MCF 10A (cell line): ENCODE measurements around the gene RAB9B. TPM values are rescaled to one million over a fixed set of nuclear protein-coding genes. Genes with fewer than 3 reads are reported as not detected.

Experiments
- BruUV-seq: library from RNA; stranded (reverse); fragments of 400-500 nt; replicated peaks from 2 replicates; lab custom pipeline; 2021; lab: Mats Ljungman, UMichigan
- CTCF ChIA-PET: fragments of 300-600 bp; sonication (Branson Sonifier 250); formaldehyde crosslinking; extraction: SDS; loops from one replicate; lab custom pipeline; 2021; ENCODE audit warnings: antibody characterized with exemption, inconsistent platforms; lab: Yijun Ruan, JAX
- POLR2A ChIA-PET: fragments of 300-600, 350-650 bp; sonication (Branson Sonifier 250); formaldehyde crosslinking; extraction: SDS; loops from one replicate; lab custom pipeline; 2020; ENCODE audit warnings: antibody characterized with exemption, inconsistent platforms; lab: Yijun Ruan, JAX
- DNase-seq: peaks from one replicate; pipeline ENCODE4 v3.0.0-alpha.2; 2018; ENCODE audit not compliant: unreplicated experiment
- H3K27ac Mint-ChIP-seq: one replicate; pipeline ENCODE4 v1.8.0; 2022; ENCODE audit warnings: mild to moderate bottlenecking, low read depth, mixed read lengths; ENCODE audit not compliant: unreplicated experiment
- H3K27me3 Mint-ChIP-seq: one replicate; pipeline ENCODE4 v1.8.0; 2022; ENCODE audit warnings: mixed read lengths; ENCODE audit not compliant: insufficient read depth, unreplicated experiment
- H3K36me3 Mint-ChIP-seq: one replicate; pipeline ENCODE4 v1.8.0; 2022; ENCODE audit warnings: mild to moderate bottlenecking, moderate library complexity, mixed read lengths; ENCODE audit not compliant: insufficient read depth, unreplicated experiment
- H3K4me1 Mint-ChIP-seq: one replicate; pipeline ENCODE4 v1.8.0; 2022; ENCODE audit warnings: mixed read lengths; ENCODE audit not compliant: insufficient read depth, unreplicated experiment
- H3K4me3 Mint-ChIP-seq: one replicate; pipeline ENCODE4 v1.8.0; 2022; ENCODE audit warnings: mild to moderate bottlenecking, moderate library complexity, mixed read lengths; ENCODE audit not compliant: unreplicated experiment
- H3K9me3 Mint-ChIP-seq: one replicate; pipeline ENCODE4 v1.8.0; 2022; ENCODE audit warnings: mixed read lengths; ENCODE audit not compliant: unreplicated experiment
- intact Hi-C: fragments of 100-400 bp; cut with micrococcal nuclease; formaldehyde crosslinking; loops from 2 replicates; pipeline ENCODE4 v1.14.1; 2022
- total RNA-seq: library from RNA; stranded (reverse); gene quantifications from 2 replicates; pipeline ENCODE4 v1.2.3, GENCODE V29; 2022
- TF ChIP-seq, protein P1 (sequence below): fragments of 200-600 bp; IDR thresholded peaks from one replicate; pipeline ENCODE4 v1.8.0; 2022; ENCODE audit warnings: antibody characterized with exemption, mild to moderate bottlenecking; ENCODE audit not compliant: unreplicated experiment

Gene RAB9B
- total RNA-seq, 1 experiment from 2014 or later, result 0.07 TPM

DNA sequence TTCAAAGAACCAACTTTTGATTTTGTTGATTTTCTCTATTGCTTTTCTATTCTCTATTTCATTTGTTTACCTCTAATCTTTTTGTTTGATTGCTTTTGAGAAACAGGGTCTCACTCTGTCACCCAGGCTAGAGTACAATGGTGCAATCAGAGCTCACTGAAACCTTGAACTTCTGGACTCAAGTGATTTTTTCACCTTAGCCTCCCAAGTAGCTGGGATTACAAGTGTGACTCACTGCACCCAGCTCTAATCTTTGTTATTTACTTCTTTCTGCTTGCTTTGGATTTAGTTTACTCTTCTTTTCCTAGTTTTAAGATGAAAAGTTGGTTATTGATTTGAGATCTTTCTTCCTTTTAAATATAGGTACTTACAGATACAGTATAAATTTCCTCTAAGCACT, 26.2 kb downstream of the RAB9B start:
- TF ChIP-seq, protein P1, sequence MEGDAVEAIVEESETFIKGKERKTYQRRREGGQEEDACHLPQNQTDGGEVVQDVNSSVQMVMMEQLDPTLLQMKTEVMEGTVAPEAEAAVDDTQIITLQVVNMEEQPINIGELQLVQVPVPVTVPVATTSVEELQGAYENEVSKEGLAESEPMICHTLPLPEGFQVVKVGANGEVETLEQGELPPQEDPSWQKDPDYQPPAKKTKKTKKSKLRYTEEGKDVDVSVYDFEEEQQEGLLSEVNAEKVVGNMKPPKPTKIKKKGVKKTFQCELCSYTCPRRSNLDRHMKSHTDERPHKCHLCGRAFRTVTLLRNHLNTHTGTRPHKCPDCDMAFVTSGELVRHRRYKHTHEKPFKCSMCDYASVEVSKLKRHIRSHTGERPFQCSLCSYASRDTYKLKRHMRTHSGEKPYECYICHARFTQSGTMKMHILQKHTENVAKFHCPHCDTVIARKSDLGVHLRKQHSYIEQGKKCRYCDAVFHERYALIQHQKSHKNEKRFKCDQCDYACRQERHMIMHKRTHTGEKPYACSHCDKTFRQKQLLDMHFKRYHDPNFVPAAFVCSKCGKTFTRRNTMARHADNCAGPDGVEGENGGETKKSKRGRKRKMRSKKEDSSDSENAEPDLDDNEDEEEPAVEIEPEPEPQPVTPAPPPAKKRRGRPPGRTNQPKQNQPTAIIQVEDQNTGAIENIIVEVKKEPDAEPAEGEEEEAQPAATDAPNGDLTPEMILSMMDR, result no peak
- Mint-ChIP-seq H3K4me1 (no peaks in the 10 kb centered on the region), H3K36me3 (no peaks in the 10 kb centered on the region), H3K27ac (no peak overlapping the region), H3K27me3 (peaks cover 87% of the 10 kb centered on the region), H3K9me3 (no peaks in the 10 kb centered on the region), H3K4me3 (no peak overlapping the region)
- POLR2A ChIA-PET, result interaction anchor here (0.6 kb wide), 1 partner anchor 320 kb away, joined by 3 read pairs; no protein-coding TSS in a partner anchor
- CTCF ChIA-PET, result no interaction called here
- no peak for DNase-seq
- intact Hi-C loops, result no loop called here
- no TSS peak for BruUV-seq

DNA sequence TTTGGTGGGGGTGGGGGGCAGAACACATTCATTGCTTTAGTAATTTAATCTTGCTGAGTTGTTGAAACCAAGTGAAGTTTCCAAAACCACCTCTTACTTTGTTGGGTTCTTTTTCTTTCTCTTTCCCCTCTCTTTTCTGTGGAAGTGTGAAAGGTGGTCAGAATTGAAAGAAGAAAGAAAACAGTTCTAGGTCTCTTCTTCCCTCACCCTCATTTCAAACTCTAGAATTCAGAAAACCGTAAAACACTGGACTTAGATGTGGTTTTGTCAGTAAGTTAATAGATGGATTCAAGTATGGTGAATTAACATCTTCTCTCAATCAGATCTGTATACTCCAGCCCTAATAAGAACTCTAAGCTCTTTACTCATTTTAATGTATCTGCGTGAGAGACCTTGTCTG, 31.7 kb downstream of the RAB9B start:
- TF ChIP-seq, protein P1, result no peak
- Mint-ChIP-seq H3K36me3 (no peaks in the 10 kb centered on the region), H3K27ac (no peak overlapping the region), H3K27me3 (peaks cover 62% of the 10 kb centered on the region), H3K9me3 (no peaks in the 10 kb centered on the region), H3K4me3 (no peak overlapping the region), H3K4me1 (no peaks in the 10 kb centered on the region)
- ChIA-PET CTCF (no interaction called here), POLR2A (no interaction called here)
- BruUV-seq, result no TSS peak
- DNase-seq, result no peak
- intact Hi-C loops, result no loop called here

DNA sequence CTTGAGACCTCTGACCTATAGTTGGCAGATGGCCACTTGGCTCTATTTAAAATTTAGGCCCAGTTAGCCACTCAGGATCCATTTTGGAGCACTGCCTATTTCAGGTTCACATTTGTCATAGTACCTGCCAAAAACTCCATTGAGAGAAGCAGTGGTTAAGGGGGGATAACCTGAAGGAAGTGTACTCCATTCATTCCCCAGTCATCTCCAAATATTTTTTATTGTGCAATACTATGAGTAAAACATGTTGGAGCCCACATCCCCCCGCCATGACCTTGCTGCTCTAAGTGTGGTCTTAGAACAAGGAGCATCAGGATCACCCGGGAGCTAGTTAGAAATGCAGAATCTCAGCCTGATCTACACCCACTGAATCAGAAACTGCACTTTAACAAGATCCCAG, 34.4 kb downstream of the RAB9B start:
- DNase-seq, result no peak
- CTCF ChIA-PET, result no interaction called here
- Mint-ChIP-seq H3K4me1 (peaks cover 7% of the 10 kb centered on the region), H3K27ac (no peak overlapping the region), H3K9me3 (no peaks in the 10 kb centered on the region), H3K27me3 (peaks cover 56% of the 10 kb centered on the region), H3K36me3 (no peaks in the 10 kb centered on the region), H3K4me3 (no peak overlapping the region)
- POLR2A ChIA-PET, result interaction anchor here (0.6 to 1.0 kb wide), 2 partner anchors 17 to 361 kb away, joined by 3 to 4 read pairs; no protein-coding TSS in a partner anchor
- BruUV-seq, result no TSS peak
- intact Hi-C loops, result no loop called here
- TF ChIP-seq, protein P1, result no peak

DNA sequence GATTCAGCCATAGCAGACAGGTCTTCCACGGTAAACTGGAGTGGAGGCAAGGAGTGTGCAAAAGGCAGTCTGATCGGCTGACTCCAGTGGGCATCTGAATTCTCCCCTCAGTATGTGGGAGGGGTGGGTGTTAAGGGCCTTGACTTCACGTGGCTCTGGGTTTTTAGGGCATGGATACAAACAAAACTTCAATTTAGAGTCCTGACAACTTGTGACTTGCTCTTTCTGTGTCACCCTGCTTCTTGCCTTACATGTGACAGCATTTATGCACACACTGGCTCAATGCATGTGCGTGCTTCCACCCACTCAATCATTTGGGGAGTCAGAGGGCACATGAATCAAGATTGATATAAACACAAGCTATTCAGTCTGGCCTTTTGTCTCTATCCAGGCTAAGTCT, 37.9 kb downstream of the RAB9B start:
- Mint-ChIP-seq H3K9me3 (no peaks in the 10 kb centered on the region), H3K27ac (no peak overlapping the region), H3K27me3 (peaks cover 44% of the 10 kb centered on the region), H3K36me3 (no peaks in the 10 kb centered on the region), H3K4me3 (no peak overlapping the region), H3K4me1 (peaks cover 7% of the 10 kb centered on the region)
- intact Hi-C loops, result no loop called here
- no peak for DNase-seq
- no TSS peak for BruUV-seq
- TF ChIP-seq, protein P1, result no peak
- CTCF ChIA-PET, result no interaction called here
- POLR2A ChIA-PET, result no interaction called here
